Ishikawa (cell line): Measurements from ENCODE around the gene CBX8.

Source experiments
- CEBPB ChIP-seq: IDR thresholded peaks from 2 replicates; pipeline ENCODE4 v1.6.1; 2012
- CREB1 ChIP-seq: IDR thresholded peaks from 2 replicates; pipeline ENCODE4 v1.6.1; 2012; ENCODE audit warnings: low read depth
- EP300 ChIP-seq: IDR thresholded peaks from 2 replicates; pipeline ENCODE4 v1.6.1; 2012; ENCODE audit warnings: borderline replicate concordance
- FOXM1 ChIP-seq: IDR thresholded peaks from 2 replicates; pipeline ENCODE4 v1.6.1; 2012; ENCODE audit warnings: low read depth, borderline replicate concordance
- NFIC ChIP-seq: IDR thresholded peaks from 2 replicates; pipeline ENCODE4 v1.6.1; 2012
- RAD21 ChIP-seq: IDR thresholded peaks from 2 replicates; pipeline ENCODE4 v1.6.1; 2012; ENCODE audit warnings: low read depth
- REST ChIP-seq: IDR thresholded peaks from 2 replicates; pipeline ENCODE4 v1.6.1; 2012; ENCODE audit warnings: low read depth, mild to moderate bottlenecking
- TAF1 ChIP-seq: IDR thresholded peaks from 2 replicates; pipeline ENCODE4 v1.6.1; 2012; ENCODE audit warnings: low read depth, mild to moderate bottlenecking
- TCF12 ChIP-seq: IDR thresholded peaks from 2 replicates; pipeline ENCODE4 v1.6.1; 2012; ENCODE audit warnings: low read depth
- USF1 ChIP-seq: IDR thresholded peaks from 2 replicates; pipeline ENCODE4 v1.6.1; 2012
- YY1 ChIP-seq: IDR thresholded peaks from 2 replicates; pipeline ENCODE4 v1.6.1; 2012; ENCODE audit warnings: low read depth
- ZBTB7A ChIP-seq: IDR thresholded peaks from 2 replicates; pipeline ENCODE4 v1.6.1; 2012; ENCODE audit warnings: low read depth

- TF ChIP-seq EP300 (no peak), YY1 (no peak), NFIC (no peak), TAF1 (no peak), RAD21 (no peak), FOXM1 (no peak), CEBPB (no peak), ZBTB7A (no peak), TCF12 (no peak), CREB1 (no peak), USF1 (no peak), REST (no peak)
These were observed 44.7 kb upstream of the CBX8 start for GRCh38 chr17:79841369-79842135.
